ENCODE results near the gene TMEM79. TPM values are rescaled to one million over a fixed set of nuclear protein-coding genes. Genes with fewer than 3 reads are reported as not detected.

Gene TMEM79
- total RNA-seq, 1 experiment from 2014 or later: 5.5 TPM

- ATAC-seq (peak; percentile 96), DNase-seq (ENCODE audit: low read depth, low spot score) (peak; percentile 90)
- TF ChIP-seq TCF7L2 (IDR thresholded peaks at IDR 0.05; ENCODE audit: low read depth, low read length): peak; percentile 46; the same call in 1 of the 2 replicates
- peak in 1 of 2 experiments; percentile 55; a peak in 1 of 4 replicates for TF ChIP-seq REST (IDR thresholded peaks at IDR 0.05; ENCODE audit: insufficient read depth in 1 of 2, low read depth in 2 of 2, low read length in 1 of 2)
- TF ChIP-seq SIN3A (IDR thresholded peaks at IDR 0.05; ENCODE audit: borderline replicate concordance, insufficient read depth, low read depth, low read length): peak; percentile 93; the same call in 1 of the 2 replicates
- no peak for TF ChIP-seq CTCF (IDR thresholded peaks at IDR 0.05)
- TF ChIP-seq POLR2AphosphoS5 (IDR thresholded peaks at IDR 0.05; ENCODE audit: low read depth, low read length): peak; percentile 83
- peak within 1 kb of the TSS; percentile 75 to 92 for H3K4me3 ChIP-seq (ENCODE audit: low read depth in 2 of 2, low read length in 2 of 2)
- H3K9me3 ChIP-seq (ENCODE audit: control insufficient read depth, insufficient read depth, low read depth, low read length): no peaks in the 10 kb centered on the region
- ChIA-PET CTCF (no interaction called here), POLR2A (interaction anchor here (0.6 to 1.6 kb wide), 2 partner anchors 12 to 761 kb away, joined by 3 to 12 read pairs; no protein-coding TSS in a partner anchor)
- peaks cover 14% of the 10 kb centered on the region for H3K4me1 ChIP-seq (ENCODE audit: control insufficient read depth, insufficient read depth, low read length)
- peaks cover 20% of the 10 kb centered on the region for H3K36me3 ChIP-seq (ENCODE audit: control insufficient read depth, insufficient read depth, low read length)
- intact Hi-C loops (cut with micrococcal nuclease; ENCODE audit: unreplicated experiment): no loop called here
- H3K27me3 ChIP-seq (ENCODE audit: control insufficient read depth, insufficient read depth, low read length): no peaks in the 10 kb centered on the region
- in situ Hi-C loops (cut with HindIII; ENCODE audit: low pct_unique_long_range_greater_than_20kb, low sequenced_read_pairs): no loop called here
- no TSS peak for BruUV-seq (replicated peaks)
- H3K27ac ChIP-seq (ENCODE audit: low read length): peak within 1 kb of the TSS; percentile 98
Observed at GRCh38 chr1:156282479-156283222, 1.5 kb upstream of the TMEM79 start, which contains the start of gene SMG5. SMG5 (minus strand) TSS chr1:156282825; CDS start chr1:156282680, 145 bp downstream.

- intact Hi-C loops (cut with micrococcal nuclease; ENCODE audit: unreplicated experiment): no loop called here
- Histone ChIP-seq H3K27me3 (ENCODE audit: control insufficient read depth, insufficient read depth, low read length) (no peaks in the 10 kb centered on the region), H3K36me3 (ENCODE audit: control insufficient read depth, insufficient read depth, low read length) (peaks cover 17% of the 10 kb centered on the region), H3K4me1 (ENCODE audit: control insufficient read depth, insufficient read depth, low read length) (peaks cover 14% of the 10 kb centered on the region), H3K4me3 (ENCODE audit: low read depth in 2 of 2, low read length in 2 of 2) (peak overlapping the region; percentile 75 to 92), H3K27ac (ENCODE audit: low read length) (peak overlapping the region; percentile 98), H3K9me3 (ENCODE audit: control insufficient read depth, insufficient read depth, low read depth, low read length) (no peaks in the 10 kb centered on the region)
- in situ Hi-C loops (cut with HindIII; ENCODE audit: low pct_unique_long_range_greater_than_20kb, low sequenced_read_pairs): no loop called here
- no TSS peak for BruUV-seq (replicated peaks)
- ChIA-PET CTCF (no interaction called here), POLR2A (interaction anchor here (0.5 kb wide), 1 partner anchor 18 kb away, joined by 4 read pairs; no protein-coding TSS in a partner anchor)
- DNase-seq (ENCODE audit: low read depth, low spot score) (no peak), ATAC-seq (no peak)
- TF ChIP-seq REST (IDR thresholded peaks at IDR 0.05; ENCODE audit: insufficient read depth in 1 of 2, low read depth in 2 of 2, low read length in 1 of 2) (no peak), SIN3A (IDR thresholded peaks at IDR 0.05; ENCODE audit: borderline replicate concordance, insufficient read depth, low read depth, low read length) (no peak), POLR2AphosphoS5 (IDR thresholded peaks at IDR 0.05; ENCODE audit: low read depth, low read length) (no peak), CTCF (IDR thresholded peaks at IDR 0.05) (no peak), TCF7L2 (IDR thresholded peaks at IDR 0.05; ENCODE audit: low read depth, low read length) (no peak)
Observed at GRCh38 chr1:156283521-156283920, 604 bp upstream of the TMEM79 start.

Data from Panc1 (cell line).